T-cell (primary cell): Measurements from ENCODE around the gene DNM3. TPM values are rescaled to one million over a fixed set of nuclear protein-coding genes. Genes with fewer than 3 reads are reported as not detected.

Experiments used
- ATAC-seq, 4 experiments: fragments of 200-7000 bp in 3 of 4; fragments of 150-1000 bp in 1 of 4; cut with Tn5 transposase; replicated peaks in 1 of 4; 1 replicate in 3 of 4; 2 replicates in 1 of 4; pipeline ENCODE4 v1.10.0; 2021; ENCODE audit warnings: moderate library complexity in 3 of 4, mild to moderate bottlenecking in 2 of 4, moderate number of reproducible peaks in 1 of 4
- CTCF ChIA-PET, 2 donors: fragments of 300-600 bp; sonication (Branson Sonifier 250); formaldehyde crosslinking; loops; one replicate each; lab custom pipeline; 2022; ENCODE audit warnings: antibody characterized with exemption in 2 of 2; lab: Charles Lee
- POLR2A ChIA-PET, 2 donors: fragments of 300-600 bp; sonication (Branson Sonifier 250); formaldehyde crosslinking; loops; one replicate each; lab custom pipeline; 2022; ENCODE audit warnings: antibody characterized with exemption in 2 of 2; lab: Charles Lee
- DNase-seq, 35 experiments: peaks; one replicate each; pipeline versions ENCODE4 v3.0.0 to v3.0.0-alpha.2; 2013 to 2023
- H3K27ac ChIP-seq: one replicate; pipeline ENCODE4 v1.5.1; 2013; ENCODE audit warnings: low read length
- H3K27me3 ChIP-seq, 2 experiments: replicated peaks in 1 of 2; 1 replicate in 1 of 2; 2 replicates in 1 of 2; pipeline versions ENCODE4 v1.6.1 to v1.7.0; 2013; ENCODE audit warnings: low read length in 1 of 2, mixed read lengths in 1 of 2; ENCODE audit not compliant: control insufficient read depth in 2 of 2, insufficient read depth in 2 of 2; ENCODE audit errors: extremely low read depth in 1 of 2
- H3K36me3 ChIP-seq, 2 donors: 1 replicate in 1 of 2; 2 replicates in 1 of 2; pipeline versions ENCODE4 v1.6.1 to v1.7.0; 2013; ENCODE audit warnings: low read length in 1 of 2; ENCODE audit not compliant: control insufficient read depth in 2 of 2, insufficient read depth in 1 of 2; ENCODE audit errors: extremely low read depth in 1 of 2
- H3K4me1 ChIP-seq, 2 experiments: 1 replicate in 1 of 2; 2 replicates in 1 of 2; pipeline versions ENCODE4 v1.6.1 to v1.7.0; 2013; ENCODE audit warnings: low read length in 2 of 2, mixed read lengths in 1 of 2; ENCODE audit not compliant: insufficient read depth in 2 of 2, control insufficient read depth in 1 of 2; ENCODE audit errors: extremely low read depth in 1 of 2
- H3K4me3 ChIP-seq, 2 donors: 1 replicate in 1 of 2; 2 replicates in 1 of 2; pipeline versions ENCODE4 v1.5.1 to v1.7.0; 2013; ENCODE audit warnings: mild to moderate bottlenecking in 2 of 2, low read length in 1 of 2, moderate library complexity in 1 of 2; ENCODE audit not compliant: control insufficient read depth in 1 of 2; ENCODE audit errors: extremely low read depth in 1 of 2
- H3K9me3 ChIP-seq: 2 replicates; pipeline ENCODE4 v1.7.0; 2013
- H3K27ac Mint-ChIP-seq, 2 donors: one replicate each; pipeline ENCODE4 v1.8.0; 2020 to 2021; ENCODE audit warnings: mild to moderate bottlenecking in 2 of 2, mixed read lengths in 2 of 2
- H3K27me3 Mint-ChIP-seq, 2 donors: one replicate each; pipeline ENCODE4 v1.8.0; 2021 to 2022; ENCODE audit warnings: mixed read lengths in 2 of 2
- H3K36me3 Mint-ChIP-seq: one replicate; pipeline ENCODE4 v1.8.0; 2021; ENCODE audit warnings: mixed read lengths
- H3K4me1 Mint-ChIP-seq, 3 donors: one replicate each; pipeline ENCODE4 v1.8.0; 2020 to 2022; ENCODE audit warnings: mixed read lengths in 3 of 3, mild to moderate bottlenecking in 1 of 3
- H3K4me3 Mint-ChIP-seq, 3 donors: one replicate each; pipeline ENCODE4 v1.8.0; 2020 to 2022; ENCODE audit warnings: mild to moderate bottlenecking in 3 of 3, mixed read lengths in 3 of 3, moderate library complexity in 3 of 3
- H3K9me3 Mint-ChIP-seq, 3 donors: one replicate each; pipeline ENCODE4 v1.8.0; 2020 to 2022; ENCODE audit warnings: mixed read lengths in 3 of 3
- WGBS: methylation state at CpG from one replicate; pipeline ENCODE4 v1.1.5; 2013; ENCODE audit warnings: missing lambda C conversion rate; ENCODE audit not compliant: insufficient coverage; 5-methylcytosine and 5-hydroxymethylcytosine counted together
- total RNA-seq, 35 experiments: library from RNA in 6 of 35; stranded (reverse) in 6 of 35; fragments of 120-200 nt in 1 of 35; gene quantifications; one replicate each; pipeline versions ENCODE4 v1.2.1 to v1.2.4 and lab custom pipeline; 2013 to 2026

DNM3 gene
- total RNA-seq, 5 donors from 2014 or later (not counting 1 experiment from before 2014, with no cell fraction given): 2.0 to 2.8 (median 2.4) TPM

- Mint-ChIP-seq H3K4me1 (peaks cover 13 to 33% (median 32%) of the 10 kb centered on the region in 3 donors), H3K36me3 (peaks cover 11% of the 10 kb centered on the region), H3K9me3 (peaks cover 12 to 22% (median 14%) of the 10 kb centered on the region in 3 donors), H3K27me3 (no peaks in the 10 kb centered on the region), H3K27ac (no peak overlapping the region), H3K4me3 (no peak overlapping the region)
- H3K4me1 ChIP-seq: no peaks in the 10 kb centered on the region
- H3K27ac ChIP-seq: no peak overlapping the region
- no peak for ATAC-seq
- no peaks in the 10 kb centered on the region for H3K27me3 ChIP-seq
- POLR2A ChIA-PET: interaction anchor here in 1 of 2 donors (0.5 kb wide), 1 partner anchor 187 kb away, joined by 12 read pairs; no protein-coding TSS in a partner anchor
- no peak overlapping the region for H3K4me3 ChIP-seq
- CTCF ChIA-PET: no interaction called here
- no peaks in the 10 kb centered on the region for H3K36me3 ChIP-seq
- peaks cover 3% of the 10 kb centered on the region for H3K9me3 ChIP-seq
- no peak for DNase-seq
Measured at GRCh38 chr1:172350856-172351255, 509.6 kb downstream of the DNM3 start.

GRCh38 chr1:172351346-172351745, 510.0 kb downstream of the DNM3 start:
- ATAC-seq (no peak), DNase-seq (no peak)
- H3K27me3 Mint-ChIP-seq: no peaks in the 10 kb centered on the region
- no peak overlapping the region for H3K27ac Mint-ChIP-seq
- no peaks in the 10 kb centered on the region for H3K27me3 ChIP-seq
- ChIA-PET CTCF (interaction anchor here in 1 of 2 donors (0.6 to 1.2 kb wide), 2 partner anchors 29 to 612 kb away, joined by 3 to 9 read pairs; no protein-coding TSS in a partner anchor), POLR2A (no interaction called here)
- peaks cover 9 to 18% (median 12%) of the 10 kb centered on the region in 3 donors for H3K9me3 Mint-ChIP-seq
- H3K36me3 ChIP-seq: no peaks in the 10 kb centered on the region
- peaks cover 13 to 35% (median 34%) of the 10 kb centered on the region in 3 donors for H3K4me1 Mint-ChIP-seq
- H3K4me3 Mint-ChIP-seq: no peak overlapping the region
- H3K27ac ChIP-seq: no peak overlapping the region
- no peaks in the 10 kb centered on the region for H3K4me1 ChIP-seq
- peaks cover 3% of the 10 kb centered on the region for H3K9me3 ChIP-seq
- H3K36me3 Mint-ChIP-seq: peaks cover 11% of the 10 kb centered on the region
- no peak overlapping the region for H3K4me3 ChIP-seq

- 100% methylated on average over 2 of the region's 3 CpGs for WGBS
- H3K9me3 ChIP-seq: peaks cover 3% of the 10 kb centered on the region
- H3K4me1 ChIP-seq: no peaks in the 10 kb centered on the region
- Mint-ChIP-seq H3K27me3 (no peaks in the 10 kb centered on the region), H3K4me1 (peaks cover 17 to 39% (median 38%) of the 10 kb centered on the region in 3 donors), H3K4me3 (no peak overlapping the region), H3K9me3 (peaks cover 7 to 15% (median 11%) of the 10 kb centered on the region in 3 donors), H3K27ac (no peak overlapping the region), H3K36me3 (peaks cover 11% of the 10 kb centered on the region)
- ChIA-PET POLR2A (no interaction called here), CTCF (interaction anchor here in 1 of 2 donors (0.6 to 1.2 kb wide), 2 partner anchors 29 to 612 kb away, joined by 3 to 9 read pairs; no protein-coding TSS in a partner anchor)
- no peak overlapping the region for H3K4me3 ChIP-seq
- no peaks in the 10 kb centered on the region for H3K27me3 ChIP-seq
- H3K36me3 ChIP-seq: no peaks in the 10 kb centered on the region
- H3K27ac ChIP-seq: no peak overlapping the region
- DNase-seq: no peak
- no peak for ATAC-seq
Measured at GRCh38 chr1:172351754-172352161, 510.5 kb downstream of the DNM3 start.

- CTCF ChIA-PET: interaction anchor here in 1 of 2 donors (1.2 kb wide), 1 partner anchor 28 kb away, joined by 9 read pairs; no protein-coding TSS in a partner anchor
- H3K36me3 Mint-ChIP-seq: peaks cover 7% of the 10 kb centered on the region
- no CpG with 5 or more reads among the region's 1 CpG for WGBS
Measured at GRCh38 chr1:172352435-172352834, 511.1 kb downstream of the DNM3 start.

GRCh38 chr1:172354291-172355274, 513.3 kb downstream of the DNM3 start:
- Histone ChIP-seq H3K4me1 (peaks cover 13 to 18% of the 10 kb centered on the region in 2 experiments), H3K27me3 (no peaks in the 10 kb centered on the region), H3K27ac (no peak overlapping the region), H3K4me3 (no peak overlapping the region), H3K36me3 (no peaks in the 10 kb centered on the region), H3K9me3 (no peaks in the 10 kb centered on the region)
- ChIA-PET CTCF (interaction anchor here in 1 of 2 donors (0.7 kb wide), 1 partner anchor 20 kb away, joined by 3 read pairs; no protein-coding TSS in a partner anchor), POLR2A (no interaction called here)
- no peaks in the 10 kb centered on the region for H3K9me3 Mint-ChIP-seq
- no peaks in the 10 kb centered on the region for H3K27me3 Mint-ChIP-seq
- peak overlapping the region; percentile 81 to 90 for H3K27ac Mint-ChIP-seq
- ATAC-seq: no peak
- peak overlapping the region in 1 of 3 donors; percentile 45 for H3K4me3 Mint-ChIP-seq
- WGBS: no CpG with 5 or more reads among the region's 5 CpGs
- peaks cover 45 to 67% (median 66%) of the 10 kb centered on the region in 3 donors for H3K4me1 Mint-ChIP-seq
- DNase-seq: no peak
- H3K36me3 Mint-ChIP-seq: peaks cover 2% of the 10 kb centered on the region

More at GRCh38 chr1:172352435-172352834, 511.1 kb downstream of the DNM3 start:
- peaks cover 24 to 46% (median 44%) of the 10 kb centered on the region in 3 donors for H3K4me1 Mint-ChIP-seq
- peaks cover 2 to 10% (median 4%) of the 10 kb centered on the region in 3 donors for H3K9me3 Mint-ChIP-seq
- Histone ChIP-seq H3K4me1 (no peaks in the 10 kb centered on the region), H3K9me3 (peaks cover 2% of the 10 kb centered on the region), H3K27ac (no peak overlapping the region), H3K27me3 (no peaks in the 10 kb centered on the region), H3K36me3 (no peaks in the 10 kb centered on the region), H3K4me3 (no peak overlapping the region)
- H3K4me3 Mint-ChIP-seq: no peak overlapping the region
- H3K27me3 Mint-ChIP-seq: no peaks in the 10 kb centered on the region
- peak overlapping the region; percentile 12 to 56 for H3K27ac Mint-ChIP-seq
- POLR2A ChIA-PET: interaction anchor here in 1 of 2 donors (0.7 kb wide), 1 partner anchor 88 kb away, joined by 3 read pairs; no protein-coding TSS in a partner anchor
- no peak for DNase-seq
- ATAC-seq: peak in 3 of 4 experiments; percentile 64 to 91 (median 87)

GRCh38 chr1:172356620-172357019, 515.3 kb downstream of the DNM3 start:
- DNase-seq: no peak
- Histone ChIP-seq H3K27ac (no peak overlapping the region), H3K36me3 (no peaks in the 10 kb centered on the region), H3K4me1 (peaks cover 24 to 26% of the 10 kb centered on the region in 2 experiments), H3K9me3 (no peaks in the 10 kb centered on the region), H3K27me3 (no peaks in the 10 kb centered on the region), H3K4me3 (no peak overlapping the region)
- Mint-ChIP-seq H3K4me1 (peaks cover 58 to 70% (median 68%) of the 10 kb centered on the region in 3 donors), H3K27ac (peak overlapping the region; percentile 42 to 91), H3K9me3 (no peaks in the 10 kb centered on the region), H3K4me3 (no peak overlapping the region), H3K27me3 (no peaks in the 10 kb centered on the region), H3K36me3 (peaks cover 2% of the 10 kb centered on the region)
- ATAC-seq: no peak
- POLR2A ChIA-PET: no interaction called here
- CTCF ChIA-PET: interaction anchor here in 1 of 2 donors (0.9 kb wide), 1 partner anchor 24 kb away, joined by 3 read pairs; no protein-coding TSS in a partner anchor
